H9 (cell line): ENCODE data around the gene BRD1. TPM values are rescaled to one million over a fixed set of nuclear protein-coding genes. Genes with fewer than 3 reads are reported as not detected.

Experiments
- DNase-seq: peaks from one replicate; pipeline ENCODE4 v3.0.0-alpha.2; 2017
- H2AFZ ChIP-seq: one replicate; pipeline ENCODE4 v1.6.1; 2013; ENCODE audit warnings: mild to moderate bottlenecking, low read length, control low read depth, moderate library complexity
- H2AK5ac ChIP-seq: 2 replicates; pipeline ENCODE4 v1.6.1; 2013; ENCODE audit warnings: low read length, control low read depth, mixed read lengths; ENCODE audit not compliant: insufficient read length
- H2BK120ac ChIP-seq: one replicate; pipeline ENCODE4 v1.6.1; 2013; ENCODE audit warnings: low read depth, mild to moderate bottlenecking, low read length, control low read depth, inconsistent platforms; ENCODE audit not compliant: poor library complexity, severe bottlenecking
- H2BK12ac ChIP-seq: 2 replicates; pipeline ENCODE4 v1.6.1; 2013; ENCODE audit warnings: low read length, control low read depth, mixed read lengths, low read depth; ENCODE audit not compliant: insufficient read length
- H2BK15ac ChIP-seq: 2 replicates; pipeline ENCODE4 v1.6.1; 2013; ENCODE audit warnings: low read depth, low read length, control low read depth
- H2BK20ac ChIP-seq: one replicate; pipeline ENCODE4 v1.6.1; 2013; ENCODE audit warnings: low read depth, mild to moderate bottlenecking, low read length, control low read depth, inconsistent platforms; ENCODE audit not compliant: poor library complexity, severe bottlenecking
- H2BK5ac ChIP-seq: 2 replicates; pipeline ENCODE4 v1.6.1; 2013; ENCODE audit warnings: low read length, control low read depth, mixed read lengths; ENCODE audit not compliant: insufficient read length
- H3K14ac ChIP-seq: 2 replicates; pipeline ENCODE4 v1.6.1; 2013; ENCODE audit warnings: low read length, control low read depth; ENCODE audit not compliant: insufficient read depth
- H3K18ac ChIP-seq: 2 replicates; pipeline ENCODE4 v1.6.1; 2013; ENCODE audit warnings: low read depth, mild to moderate bottlenecking, mixed read lengths, low read length, control low read depth; ENCODE audit not compliant: insufficient read length
- H3K23ac ChIP-seq: 2 replicates; pipeline ENCODE4 v1.6.1; 2013; ENCODE audit warnings: low read length, control low read depth, mixed read lengths, low read depth; ENCODE audit not compliant: insufficient read length
- H3K23me2 ChIP-seq: 2 replicates; pipeline ENCODE4 v1.6.1; 2013; ENCODE audit warnings: low read depth, mild to moderate bottlenecking, mixed read lengths, low read length, control low read depth; ENCODE audit not compliant: insufficient read length, poor library complexity, severe bottlenecking
- H3K27ac ChIP-seq: 2 replicates; pipeline ENCODE4 v1.5.1; 2013; ENCODE audit warnings: low read length, control low read depth, mixed read lengths, low read depth; ENCODE audit not compliant: insufficient read length
- H3K27me3 ChIP-seq: 2 replicates; pipeline ENCODE4 v1.6.1; 2013; ENCODE audit warnings: low read length, control low read depth, inconsistent platforms; ENCODE audit not compliant: insufficient read depth
- H3K4ac ChIP-seq: 2 replicates; pipeline ENCODE4 v1.6.1; 2013; ENCODE audit warnings: low read depth, mild to moderate bottlenecking, control low read depth, inconsistent platforms, low read length, moderate library complexity
- H3K4me1 ChIP-seq: 2 replicates; pipeline ENCODE4 v1.6.1; 2013; ENCODE audit warnings: low read length, control low read depth, inconsistent platforms; ENCODE audit not compliant: insufficient read depth
- H3K4me2 ChIP-seq: 2 replicates; pipeline ENCODE4 v1.6.1; 2013; ENCODE audit warnings: low read length, control low read depth, mixed read lengths; ENCODE audit not compliant: insufficient read length, insufficient read depth
- H3K56ac ChIP-seq: 2 replicates; pipeline ENCODE4 v1.6.1; 2013; ENCODE audit warnings: low read depth, mild to moderate bottlenecking, mixed read lengths, low read length, control low read depth; ENCODE audit not compliant: insufficient read length
- H3K79me1 ChIP-seq: 2 replicates; pipeline ENCODE4 v1.6.1; 2013; ENCODE audit warnings: low read depth, mild to moderate bottlenecking, moderate library complexity, low read length, control low read depth, inconsistent platforms; ENCODE audit not compliant: insufficient read depth, poor library complexity, severe bottlenecking
- H3K79me2 ChIP-seq: 2 replicates; pipeline ENCODE4 v1.6.1; 2013; ENCODE audit warnings: low read length, control low read depth, inconsistent platforms; ENCODE audit not compliant: insufficient read depth
- H3K9ac ChIP-seq: 2 replicates; pipeline ENCODE4 v1.6.1; 2013; ENCODE audit warnings: low read length, control low read depth, mixed read lengths; ENCODE audit not compliant: insufficient read length; ENCODE audit errors: extremely low read depth
- H3K9me3 ChIP-seq: one replicate; pipeline ENCODE4 v1.6.1; 2013; ENCODE audit warnings: low read depth, low read length, inconsistent platforms; ENCODE audit not compliant: control insufficient read depth
- H3T11ph ChIP-seq: one replicate; pipeline ENCODE4 v1.6.1; 2013; ENCODE audit warnings: mild to moderate bottlenecking, low read length, control low read depth, inconsistent platforms
- H4K20me1 ChIP-seq: one replicate; pipeline ENCODE4 v1.6.1; 2013; ENCODE audit not compliant: control insufficient read depth, insufficient read length, insufficient read depth
- H4K5ac ChIP-seq: 2 replicates; pipeline ENCODE4 v1.6.1; 2013; ENCODE audit warnings: low read depth, mild to moderate bottlenecking, mixed read lengths, low read length, control low read depth; ENCODE audit not compliant: insufficient read length
- H4K8ac ChIP-seq: replicated peaks from 2 replicates; pipeline ENCODE4 v1.6.1; 2013; ENCODE audit warnings: low read length, control low read depth, mixed read lengths, low read depth; ENCODE audit not compliant: insufficient read length
- H4K91ac ChIP-seq: 2 replicates; pipeline ENCODE4 v1.6.1; 2013; ENCODE audit warnings: low read depth, mild to moderate bottlenecking, moderate library complexity, mixed read lengths, low read length, control low read depth; ENCODE audit not compliant: insufficient read length
- H3K27ac Mint-ChIP-seq, 3 experiments: 2 replicates in 2 of 3; 3 replicates in 1 of 3; pipeline ENCODE4 v1.8.0; 2020 to 2021; ENCODE audit warnings: mixed read lengths in 3 of 3, mild to moderate bottlenecking in 1 of 3, moderate library complexity in 1 of 3
- H3K27me3 Mint-ChIP-seq: 2 replicates; pipeline ENCODE4 v1.8.0; 2021; ENCODE audit warnings: low read depth, mild to moderate bottlenecking, moderate library complexity, mixed read lengths
- H3K36me3 Mint-ChIP-seq, 3 experiments: 2 replicates in 2 of 3; 3 replicates in 1 of 3; pipeline ENCODE4 v1.8.0; 2020 to 2021; ENCODE audit warnings: low read depth in 3 of 3, mixed read lengths in 3 of 3; ENCODE audit not compliant: insufficient read depth in 1 of 3
- H3K4me1 Mint-ChIP-seq, 2 experiments: 2 replicates each; pipeline ENCODE4 v1.8.0; 2020; ENCODE audit warnings: mixed read lengths in 2 of 2
- H3K4me3 Mint-ChIP-seq, 2 experiments: 2 replicates in 1 of 2; 3 replicates in 1 of 2; pipeline ENCODE4 v1.8.0; 2020 to 2021; ENCODE audit warnings: mild to moderate bottlenecking in 2 of 2, mixed read lengths in 2 of 2, moderate library complexity in 1 of 2
- H3K9me3 Mint-ChIP-seq, 2 experiments: 2 replicates in 1 of 2; 3 replicates in 1 of 2; pipeline ENCODE4 v1.8.0; 2020; ENCODE audit warnings: mild to moderate bottlenecking in 2 of 2, mixed read lengths in 2 of 2, moderate library complexity in 1 of 2
- CTCF ChIP-seq: fragments of 200-600 bp; sonication (generic); conservative IDR thresholded peaks from 3 replicates; pipeline ENCODE4 v1.8.0; 2021; ENCODE audit warnings: antibody characterized with exemption, mild to moderate bottlenecking
- WGBS: extraction: QIAGEN DNeasy Blood & Tissue Kit; methylation state at CpG from one replicate; pipeline ENCODE4 v1.1.7; 2013; ENCODE audit warnings: missing lambda C conversion rate, low lambda C conversion rate, mixed read lengths; ENCODE audit not compliant: insufficient read length; ENCODE audit errors: extremely low coverage; 5-methylcytosine and 5-hydroxymethylcytosine counted together
- total RNA-seq: library from RNA; stranded (reverse); gene quantifications from 2 replicates; pipeline ENCODE4 v1.2.1, GENCODE V29; 2021

Gene BRD1
- total RNA-seq, 1 experiment from 2014 or later, result 51.3 TPM

DNA sequence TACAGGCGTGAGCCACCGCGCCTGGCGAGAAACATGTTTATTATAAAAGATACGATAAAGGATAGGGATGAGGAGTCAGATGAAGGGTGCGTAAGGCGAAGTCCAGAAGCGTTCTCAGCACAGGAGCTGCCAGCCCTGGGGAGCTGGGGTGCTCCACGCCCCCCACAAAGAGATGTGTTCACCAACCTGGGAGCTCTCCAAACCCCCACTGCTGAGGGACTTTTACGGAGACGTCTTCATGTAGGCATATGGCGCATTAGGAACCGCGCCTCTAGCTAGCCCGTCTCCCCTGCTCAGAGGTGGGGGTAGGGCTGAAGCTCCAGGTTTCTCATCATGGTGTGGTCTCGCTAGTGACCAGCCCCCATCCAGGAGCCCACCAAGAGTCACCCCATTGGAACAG is 17.6 kb upstream of the BRD1 start:
- Histone ChIP-seq H4K5ac (no peak overlapping the region), H3K27me3 (peaks cover 31% of the 10 kb centered on the region), H3K4me2 (no peak overlapping the region), H3K9ac (no peak overlapping the region), H4K91ac (no peak overlapping the region), H2BK15ac (no peak overlapping the region), H3K79me1 (no peaks in the 10 kb centered on the region), H2AFZ (no peak overlapping the region), H3K4me1 (no peaks in the 10 kb centered on the region), H2BK12ac (no peak overlapping the region), H3K4ac (no peak overlapping the region), H3K27ac (no peak overlapping the region), H3K23ac (no peak overlapping the region), H4K20me1 (no peaks in the 10 kb centered on the region), H2BK20ac (no peak overlapping the region), H2BK120ac (no peak overlapping the region), H3T11ph (no peak overlapping the region), H2BK5ac (no peak overlapping the region), H3K18ac (no peak overlapping the region), H3K23me2 (peaks cover 9% of the 10 kb centered on the region), H4K8ac (no peak overlapping the region), H3K79me2 (no peaks in the 10 kb centered on the region), H3K56ac (no peak overlapping the region), H3K14ac (no peak overlapping the region), H3K9me3 (no peaks in the 10 kb centered on the region), H2AK5ac (no peak overlapping the region)
- Mint-ChIP-seq H3K4me3 (no peak overlapping the region), H3K36me3 (no peaks in the 10 kb centered on the region; a peak in 1 of 7 replicates), H3K27me3 (peaks cover 76% of the 10 kb centered on the region), H3K27ac (no peak overlapping the region), H3K9me3 (peaks cover 0 to 2% of the 10 kb centered on the region in 2 experiments; a peak in 1 of 5 replicates), H3K4me1 (peaks cover 0 to 9% of the 10 kb centered on the region in 2 experiments; a peak in 1 of 4 replicates)
- no CpG with 5 or more reads among the region's 16 CpGs for WGBS
- TF ChIP-seq CTCF, result no peak
- no peak for DNase-seq
